ENCODE data around the gene SHROOM3. TPM values are rescaled to one million over a fixed set of nuclear protein-coding genes. Genes with fewer than 3 reads are reported as not detected.

The SHROOM3 gene
- total and polyA plus RNA-seq, 10 donors, result 0.37 to 23.9 (median 8.3) TPM

DNA sequence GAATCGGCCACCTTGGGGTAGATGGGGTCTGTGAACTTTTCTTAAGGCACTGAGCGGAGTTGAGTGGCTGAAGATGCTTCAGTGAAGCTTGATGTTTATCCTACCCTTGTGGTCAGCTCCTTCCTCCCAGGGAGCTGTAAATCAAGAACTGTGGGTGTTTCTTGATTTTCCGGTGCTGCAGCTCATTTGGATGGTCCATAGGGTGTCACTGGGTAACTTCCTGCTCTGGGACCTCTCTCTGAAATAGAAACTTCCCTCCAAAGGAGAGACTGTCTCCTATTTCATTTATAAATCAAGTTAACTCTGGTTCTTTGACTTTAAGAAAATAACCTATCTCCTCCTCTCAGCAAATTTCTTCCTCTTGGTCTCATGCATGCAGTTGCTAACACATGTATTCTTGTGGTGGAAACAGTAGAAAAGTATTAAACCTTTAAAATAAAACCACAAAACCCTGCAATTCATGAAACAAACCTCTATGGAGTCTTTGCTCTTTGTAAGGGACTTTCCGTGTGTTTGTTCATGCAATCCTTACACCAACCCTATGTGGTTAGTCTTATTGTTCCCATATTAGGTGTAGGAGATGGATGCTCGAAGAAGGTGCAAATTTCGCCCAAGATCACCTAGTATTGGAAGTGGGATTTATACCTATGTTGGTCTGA, 110.3 kb downstream of the SHROOM3 start:
- no peak for DNase-seq
- no peak overlapping the region for H3K4me3 ChIP-seq
- no peak overlapping the region for H3K27ac ChIP-seq
- H3K9me3 ChIP-seq, result no peaks in the 10 kb centered on the region
- no peaks in the 10 kb centered on the region for H3K36me3 ChIP-seq
- no peaks in the 10 kb centered on the region for H3K27me3 ChIP-seq (replicated peaks in 1 of 7)
- intact Hi-C loops (cut with DNase I; ENCODE audit: low total_unique reads), result no loop called here
- TF ChIP-seq, protein P1, sequence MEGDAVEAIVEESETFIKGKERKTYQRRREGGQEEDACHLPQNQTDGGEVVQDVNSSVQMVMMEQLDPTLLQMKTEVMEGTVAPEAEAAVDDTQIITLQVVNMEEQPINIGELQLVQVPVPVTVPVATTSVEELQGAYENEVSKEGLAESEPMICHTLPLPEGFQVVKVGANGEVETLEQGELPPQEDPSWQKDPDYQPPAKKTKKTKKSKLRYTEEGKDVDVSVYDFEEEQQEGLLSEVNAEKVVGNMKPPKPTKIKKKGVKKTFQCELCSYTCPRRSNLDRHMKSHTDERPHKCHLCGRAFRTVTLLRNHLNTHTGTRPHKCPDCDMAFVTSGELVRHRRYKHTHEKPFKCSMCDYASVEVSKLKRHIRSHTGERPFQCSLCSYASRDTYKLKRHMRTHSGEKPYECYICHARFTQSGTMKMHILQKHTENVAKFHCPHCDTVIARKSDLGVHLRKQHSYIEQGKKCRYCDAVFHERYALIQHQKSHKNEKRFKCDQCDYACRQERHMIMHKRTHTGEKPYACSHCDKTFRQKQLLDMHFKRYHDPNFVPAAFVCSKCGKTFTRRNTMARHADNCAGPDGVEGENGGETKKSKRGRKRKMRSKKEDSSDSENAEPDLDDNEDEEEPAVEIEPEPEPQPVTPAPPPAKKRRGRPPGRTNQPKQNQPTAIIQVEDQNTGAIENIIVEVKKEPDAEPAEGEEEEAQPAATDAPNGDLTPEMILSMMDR (IDR thresholded peaks at IDR 0.05 in 8 of 11, conservative IDR thresholded peaks at IDR 0.05 in 3 of 11), result no peak
- TF ChIP-seq POLR2AphosphoS5 (IDR thresholded peaks at IDR 0.05), result no peak
- no peak for TF ChIP-seq POLR2A (IDR thresholded peaks at IDR 0.05)
- WGBS, 5 donors, result 37 to 54% (median 40%) methylated on average over 6 of the region's 6 CpGs
- peaks cover 0 to 10% (median 0%) of the 10 kb centered on the region in 6 donors for H3K4me1 ChIP-seq

DNA sequence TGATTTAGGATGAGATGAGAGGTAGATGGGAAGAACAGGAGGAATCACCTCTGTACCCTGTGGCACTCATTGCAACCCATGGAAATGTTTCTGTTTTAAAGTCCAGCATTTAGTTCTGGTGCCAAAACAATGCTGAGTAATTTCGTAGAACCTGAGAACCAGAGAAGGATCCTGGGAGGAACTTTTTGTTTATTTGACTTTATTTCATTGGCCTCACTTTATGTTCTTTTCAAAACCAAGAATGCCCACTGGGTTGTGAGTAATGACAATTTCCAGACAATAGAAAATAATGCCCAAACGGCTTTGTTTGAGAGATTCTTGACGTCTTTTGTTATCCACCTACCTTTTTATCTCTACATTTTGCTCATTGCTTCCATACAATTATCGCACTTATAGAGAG, 111.3 kb downstream of the SHROOM3 start:
- Histone ChIP-seq H3K36me3 (no peaks in the 10 kb centered on the region), H3K9me3 (no peaks in the 10 kb centered on the region), H3K4me1 (peaks cover 0 to 10% (median 0%) of the 10 kb centered on the region in 6 donors), H3K27me3 (replicated peaks in 1 of 7) (no peaks in the 10 kb centered on the region), H3K4me3 (no peak overlapping the region), H3K27ac (no peak overlapping the region)
- intact Hi-C loops (cut with DNase I; ENCODE audit: low total_unique reads), result no loop called here
- WGBS, 5 donors, result 51 to 86% (median 82%) methylated on average over 4 of the region's 4 CpGs
- DNase-seq, result no peak
- TF ChIP-seq POLR2A (IDR thresholded peaks at IDR 0.05), result no peak
- TF ChIP-seq, protein P1 (IDR thresholded peaks at IDR 0.05 in 8 of 11, conservative IDR thresholded peaks at IDR 0.05 in 3 of 11), result no peak
- TF ChIP-seq POLR2AphosphoS5 (IDR thresholded peaks at IDR 0.05), result no peak

DNA sequence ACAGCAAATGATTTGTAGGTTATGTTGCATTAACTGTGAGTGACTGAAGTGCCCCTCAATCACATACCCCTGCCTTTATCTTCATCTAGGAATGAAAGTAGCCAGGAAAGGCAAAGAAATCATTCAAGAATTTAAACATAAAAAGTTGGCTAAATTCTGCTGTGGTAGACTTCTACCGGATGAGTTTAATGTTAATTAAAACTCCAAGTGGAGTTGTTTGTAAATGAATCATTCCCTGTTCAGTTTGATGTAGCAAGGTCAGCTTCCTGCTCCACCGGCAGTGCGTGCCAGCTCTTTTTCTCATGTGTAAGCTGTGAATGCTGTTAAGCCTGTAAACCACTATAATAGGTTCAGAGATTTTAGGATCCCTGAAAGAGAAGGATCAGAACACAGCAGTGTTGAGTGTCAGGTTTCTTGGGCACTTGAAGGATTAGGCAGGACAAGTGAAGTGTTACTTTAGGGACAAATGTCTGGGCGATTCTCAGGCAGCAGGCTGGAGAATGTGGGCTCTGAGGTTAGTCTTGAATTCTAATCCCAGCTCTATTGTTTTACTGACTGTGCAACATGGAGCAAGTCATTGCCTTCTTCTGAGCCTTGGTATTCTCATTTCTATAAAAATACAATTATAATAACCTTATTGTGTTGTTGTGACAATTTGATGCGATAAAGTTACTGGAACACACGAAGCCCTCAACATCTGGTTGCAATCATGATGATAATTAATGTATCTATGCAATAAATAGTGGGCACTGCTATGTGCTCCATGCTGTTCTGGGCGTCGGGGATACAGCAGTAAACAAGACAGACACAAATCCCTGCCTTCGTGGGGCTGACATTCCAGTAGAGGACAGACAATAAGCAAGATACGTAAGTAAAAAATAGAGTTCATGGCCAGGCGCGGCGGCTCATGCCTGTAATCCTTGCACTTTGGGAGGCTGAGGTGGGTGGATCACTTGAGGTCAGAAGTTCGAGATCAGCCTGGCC, 112.0 kb downstream of the SHROOM3 start:
- 70 to 74% (median 72%) methylated on average over 14 of the region's 14 CpGs for WGBS, 5 donors
- H3K36me3 ChIP-seq, result no peaks in the 10 kb centered on the region
- no peak overlapping the region for H3K27ac ChIP-seq
- no peak for TF ChIP-seq POLR2A (IDR thresholded peaks at IDR 0.05)
- no peak for TF ChIP-seq POLR2AphosphoS5 (IDR thresholded peaks at IDR 0.05)
- TF ChIP-seq, protein P1 (IDR thresholded peaks at IDR 0.05 in 8 of 11, conservative IDR thresholded peaks at IDR 0.05 in 3 of 11), result no peak
- H3K9me3 ChIP-seq, result no peaks in the 10 kb centered on the region
- no peak for DNase-seq
- intact Hi-C loops (cut with DNase I; ENCODE audit: low total_unique reads), result no loop called here
- no peaks in the 10 kb centered on the region for H3K27me3 ChIP-seq (replicated peaks in 1 of 7)
- H3K4me3 ChIP-seq, result no peak overlapping the region
- H3K4me1 ChIP-seq, result peaks cover 0 to 10% (median 0%) of the 10 kb centered on the region in 6 donors

DNA sequence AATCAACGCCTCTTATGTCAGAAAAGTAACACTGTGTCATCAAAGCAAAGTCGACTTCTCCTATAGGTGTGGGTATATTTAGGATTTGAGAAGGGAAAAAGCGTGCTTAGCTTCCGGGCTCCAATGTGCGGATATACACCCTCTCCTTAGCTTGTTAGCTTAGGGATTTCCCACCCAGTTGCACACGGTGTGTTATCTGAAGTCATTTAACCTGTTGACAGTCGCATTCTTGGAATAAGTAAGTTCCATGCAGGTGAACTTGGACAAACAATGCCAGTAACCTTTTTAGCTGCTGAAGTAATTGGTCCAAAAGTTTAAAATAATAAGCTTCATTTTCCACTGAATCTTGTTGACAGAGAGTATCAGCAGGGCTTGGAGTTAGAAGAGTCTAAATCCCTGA, 113.7 kb downstream of the SHROOM3 start:
- intact Hi-C loops (cut with DNase I; ENCODE audit: low total_unique reads), result no loop called here
- WGBS, 5 donors, result 87 to 95% (median 94%) methylated on average over 7 of the region's 7 CpGs
- no peak for TF ChIP-seq POLR2A (IDR thresholded peaks at IDR 0.05)
- no peak for TF ChIP-seq POLR2AphosphoS5 (IDR thresholded peaks at IDR 0.05)
- TF ChIP-seq, protein P1 (IDR thresholded peaks at IDR 0.05 in 8 of 11, conservative IDR thresholded peaks at IDR 0.05 in 3 of 11), result no peak

More for the DNA sequence above, 113.7 kb downstream of the SHROOM3 start:
- H3K27ac ChIP-seq, result no peak overlapping the region
- no peak overlapping the region for H3K4me3 ChIP-seq
- no peaks in the 10 kb centered on the region for H3K27me3 ChIP-seq (replicated peaks in 1 of 7)
- H3K36me3 ChIP-seq, result no peaks in the 10 kb centered on the region
- H3K9me3 ChIP-seq, result no peaks in the 10 kb centered on the region
- no peak for DNase-seq
- peaks cover 0 to 10% (median 0%) of the 10 kb centered on the region in 6 donors for H3K4me1 ChIP-seq
